Psoas muscle (tissue), 8 donors: ENCODE results near the gene CAMK2B. TPM values are rescaled to one million over a fixed set of nuclear protein-coding genes. Genes with fewer than 3 reads are reported as not detected.
A peak's percentile ranks its signal among the peaks of the same experiment; 100 is the strongest.

Experiments used
- ATAC-seq, 4 donors: fragments of 200-7000 bp; cut with Tn5 transposase; one replicate each; pipeline ENCODE4 v1.9.1; 2020; ENCODE audit warnings: moderate library complexity in 3 of 4, mild to moderate bottlenecking in 2 of 4
- DNase-seq, 2 donors: peaks; one replicate each; pipeline ENCODE4 v3.0.0-alpha.2; 2020
- H3K27ac ChIP-seq: fragments of 200-600 bp; one replicate; pipeline ENCODE4 v1.8.0; 2022
- H3K27me3 ChIP-seq, 3 donors: fragments of 200-600 bp in 1 of 3; one replicate each; pipeline versions ENCODE4 v1.6.1 to v1.8.0; 2013 to 2022; ENCODE audit warnings: low read length in 2 of 3, mild to moderate bottlenecking in 2 of 3, moderate library complexity in 1 of 3; ENCODE audit not compliant: insufficient read depth in 3 of 3
- H3K36me3 ChIP-seq, 2 donors: fragments of 200-600 bp in 1 of 2; one replicate each; pipeline versions ENCODE4 v1.6.1 to v1.8.0; 2013 to 2022; ENCODE audit warnings: low read depth in 1 of 2, mild to moderate bottlenecking in 1 of 2, moderate library complexity in 1 of 2; ENCODE audit not compliant: insufficient read depth in 1 of 2
- H3K4me1 ChIP-seq: fragments of 200-600 bp; one replicate; pipeline ENCODE4 v1.8.0; 2022
- H3K4me3 ChIP-seq: fragments of 200-600 bp; one replicate; pipeline ENCODE4 v1.8.0; 2022; ENCODE audit warnings: mild to moderate bottlenecking
- H3K9me3 ChIP-seq: fragments of 200-600 bp; one replicate; pipeline ENCODE4 v1.8.0; 2022
- CTCF ChIP-seq: fragments of 200-600 bp; IDR thresholded peaks from one replicate; pipeline ENCODE4 v1.8.0; 2022; ENCODE audit warnings: antibody characterized with exemption
- WGBS, 3 donors: extraction: QIAGEN DNeasy Blood & Tissue Kit; methylation state at CpG; one replicate each; pipeline versions ENCODE4 v1.1.6 to v1.1.7; 2013; 5-methylcytosine and 5-hydroxymethylcytosine counted together
- intact Hi-C, 2 donors: fragments of 100-400 bp; cut with DNase I; formaldehyde crosslinking; loops; one replicate each; pipeline versions ENCODE4 v1.11.0 to v1.14.2; 2022
- polyA plus RNA-seq, 3 donors: library from polyadenylated mRNA; stranded (reverse); fragments of 200-250 nt; gene quantifications; one replicate each; pipeline ENCODE4 v1.2.3, GENCODE V29; 2013
- total RNA-seq, 4 donors: library from RNA; stranded (reverse); fragmentation: NEBNext Ultra II Directional in 2 of 4; extraction: Animal tissue kit (Norgen Biotek cat#: 25700) in 2 of 4; gene quantifications; one replicate each; pipeline versions ENCODE4 v1.2.1 to v1.2.4, GENCODE V29; 2021 to 2023
- donor health status: healthy with polysubstance abuse.
- donor health status: DM: no; HTN: no; CAD: no; lungs with moderate emphysema.
- donor health status: Bipolar disorder and iron deficiency.
- donor health status: healthy.
- donor health status: DM: yes; HTN: yes; CAD: no.
- donor health status: DM: no; HTN: no; CAD: no.
- donor health status: DM: no; HTN: no; CAD: no.
- donor health status: DM: yes; HTN: yes; CAD: no.

Gene CAMK2B
- total and polyA plus RNA-seq, 7 donors: 14.5 to 81.4 (median 50.0) TPM

- Histone ChIP-seq H3K36me3 (peaks cover 0 to 38% of the 10 kb centered on the region in 2 donors), H3K27me3 (no peaks in the 10 kb centered on the region), H3K4me1 (peaks cover 7% of the 10 kb centered on the region), H3K27ac (no peak overlapping the region), H3K4me3 (no peak overlapping the region), H3K9me3 (no peaks in the 10 kb centered on the region)
- DNase-seq (no peak), ATAC-seq (no peak)
- 86 to 96% (median 94%) methylated on average over 10 of the region's 10 CpGs for WGBS, 3 donors
- intact Hi-C loops: no loop called here
- no peak for TF ChIP-seq CTCF
These were observed 87.7 kb downstream of the CAMK2B start for GRCh38 chr7:44237696-44238095.

DNA sequence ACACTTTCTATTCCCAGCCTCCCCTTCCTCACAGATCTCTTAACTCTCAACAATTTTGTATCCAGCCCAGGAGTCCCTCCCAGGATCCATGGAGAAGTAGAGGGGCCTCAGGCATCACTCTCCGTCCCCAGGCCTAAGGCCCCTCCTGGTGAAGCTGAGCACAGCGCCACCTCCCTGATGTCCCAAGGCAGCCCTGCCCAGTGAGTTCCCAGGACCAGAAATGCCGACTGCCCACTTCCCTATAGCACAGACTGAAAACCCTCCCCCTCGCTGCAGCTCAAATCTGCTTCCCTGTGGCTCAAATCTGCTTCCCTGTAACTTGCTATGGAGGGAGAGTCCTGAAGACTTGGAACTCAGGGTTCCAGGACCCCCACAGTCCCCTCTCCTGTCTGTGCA lies 89.1 kb downstream of the CAMK2B start:
- WGBS, 3 donors: 78 to 86% (median 84%) methylated on average over 4 of the region's 4 CpGs
- no peak for TF ChIP-seq CTCF
- Histone ChIP-seq H3K9me3 (no peaks in the 10 kb centered on the region), H3K4me1 (peaks cover 3% of the 10 kb centered on the region), H3K36me3 (peaks cover 0 to 28% of the 10 kb centered on the region in 2 donors), H3K4me3 (no peak overlapping the region), H3K27ac (no peak overlapping the region), H3K27me3 (no peaks in the 10 kb centered on the region)
- intact Hi-C loops: no loop called here
- no peak for ATAC-seq
- DNase-seq: no peak

DNA sequence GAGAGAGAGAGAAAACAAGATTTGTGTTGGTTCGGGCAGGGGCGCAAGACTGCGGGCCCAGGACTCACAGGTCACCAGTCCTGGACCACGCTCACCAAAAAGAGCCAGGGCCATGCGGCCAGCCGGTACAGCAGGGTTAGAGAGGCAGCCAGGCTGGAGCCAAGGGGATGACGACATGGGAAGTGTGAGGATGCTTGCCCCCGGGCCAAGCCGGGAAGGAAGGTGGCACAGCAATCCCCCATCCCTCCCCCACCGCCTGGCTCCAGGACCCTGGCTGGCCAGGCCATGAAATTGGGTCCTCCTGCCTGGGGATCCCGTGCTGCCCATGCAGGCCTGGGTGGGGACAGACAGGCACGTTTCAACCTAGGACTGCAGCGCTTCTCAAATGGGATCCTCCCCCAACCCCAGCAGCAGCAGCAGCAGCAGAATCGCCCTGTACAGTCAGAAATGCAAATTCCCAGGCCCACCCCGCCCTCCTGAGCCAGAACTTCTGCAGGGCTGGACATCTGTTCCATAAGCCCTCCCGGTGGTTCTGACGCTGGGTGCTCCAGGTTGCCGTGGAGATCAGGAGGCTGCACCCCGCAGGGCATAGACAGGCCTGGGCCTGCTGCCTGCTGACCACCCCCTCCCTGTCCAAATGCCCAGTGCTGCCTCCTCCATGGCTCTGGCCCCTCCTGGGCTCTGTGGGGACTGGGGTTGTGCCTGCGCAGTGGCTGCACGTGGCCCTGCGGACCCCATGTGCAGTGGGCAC lies 89.6 kb downstream of the CAMK2B start:
- DNase-seq (no peak), ATAC-seq (peak in 3 of 4 donors; percentile 11 to 33 (median 30))
- Histone ChIP-seq H3K27ac (no peak overlapping the region), H3K4me3 (no peak overlapping the region), H3K27me3 (no peaks in the 10 kb centered on the region), H3K9me3 (no peaks in the 10 kb centered on the region), H3K4me1 (no peaks in the 10 kb centered on the region), H3K36me3 (peaks cover 0 to 29% of the 10 kb centered on the region in 2 donors)
- no peak for TF ChIP-seq CTCF
- intact Hi-C loops: no loop called here
- 54 to 60% (median 56%) methylated on average over 22 of the region's 22 CpGs for WGBS, 3 donors

DNA sequence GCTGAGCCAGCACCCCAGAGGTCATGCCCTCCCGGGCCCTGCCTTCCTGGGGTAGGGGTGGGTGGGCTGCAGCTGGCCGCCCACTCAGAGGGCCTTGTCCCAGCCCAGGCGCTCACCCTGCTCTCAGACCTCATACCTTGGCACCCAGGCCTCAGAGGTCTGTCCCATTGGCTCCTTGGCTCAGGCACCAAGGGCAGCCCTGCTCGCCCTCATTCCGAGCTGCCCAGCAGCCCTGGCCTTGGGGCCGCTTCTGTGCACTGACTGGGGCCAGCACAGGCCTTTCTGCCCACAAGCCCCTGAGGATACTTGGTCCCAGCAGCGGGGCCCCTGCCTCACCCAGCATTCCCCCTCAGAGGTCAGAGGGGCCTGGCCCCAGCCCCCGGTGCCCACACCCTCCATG lies 90.3 kb downstream of the CAMK2B start:
- Histone ChIP-seq H3K36me3 (peaks cover 0 to 26% of the 10 kb centered on the region in 2 donors), H3K9me3 (no peaks in the 10 kb centered on the region), H3K4me1 (no peaks in the 10 kb centered on the region), H3K27ac (no peak overlapping the region), H3K27me3 (no peaks in the 10 kb centered on the region), H3K4me3 (no peak overlapping the region)
- TF ChIP-seq CTCF: no peak
- ATAC-seq (no peak), DNase-seq (no peak)
- intact Hi-C loops: no loop called here
- 76 to 83% (median 80%) methylated on average over 8 of the region's 8 CpGs for WGBS, 3 donors
